ENCODE measurements around the gene CHI3L1.

Gene CHI3L1

GRCh38 chr1:203208181-203208580, 21.7 kb upstream of the CHI3L1 start:
- no peak for TF ChIP-seq CTCF (IDR thresholded peaks at IDR 0.05; ENCODE audit: low read depth, low read length, missing control alignments)
- in situ Hi-C loops (cut with HindIII; ENCODE audit: low sequenced_read_pairs) = no loop called here
- no peak for DNase-seq (ENCODE audit: low read depth)
- H3K4me3 ChIP-seq (ENCODE audit: low read depth, low read length) = no peak overlapping the region

- in situ Hi-C loops (cut with HindIII; ENCODE audit: low sequenced_read_pairs) = no loop called here
- no peak for DNase-seq (ENCODE audit: low read depth)
These were observed 21.2 kb upstream of the CHI3L1 start for GRCh38 chr1:203207751-203208150.

GRCh38 chr1:203206129-203206687, 19.7 kb upstream of the CHI3L1 start:
- TF ChIP-seq CTCF (IDR thresholded peaks at IDR 0.05; ENCODE audit: low read depth, low read length, missing control alignments) = no peak
- DNase-seq (ENCODE audit: low read depth) = no peak
- no peak overlapping the region for H3K4me3 ChIP-seq (ENCODE audit: low read depth, low read length)
- in situ Hi-C loops (cut with HindIII; ENCODE audit: low sequenced_read_pairs) = no loop called here

More at GRCh38 chr1:203207751-203208150, 21.2 kb upstream of the CHI3L1 start:
- TF ChIP-seq CTCF (IDR thresholded peaks at IDR 0.05; ENCODE audit: low read depth, low read length, missing control alignments) = no peak
- no peak overlapping the region for H3K4me3 ChIP-seq (ENCODE audit: low read depth, low read length)

- no peak for DNase-seq (ENCODE audit: low read depth)
- H3K4me3 ChIP-seq (ENCODE audit: low read depth, low read length) = no peak overlapping the region
- in situ Hi-C loops (cut with HindIII; ENCODE audit: low sequenced_read_pairs) = no loop called here
- no peak for TF ChIP-seq CTCF (IDR thresholded peaks at IDR 0.05; ENCODE audit: low read depth, low read length, missing control alignments)
These were observed 18.3 kb upstream of the CHI3L1 start for GRCh38 chr1:203204756-203205155.

- no peak overlapping the region for H3K4me3 ChIP-seq (ENCODE audit: low read depth, low read length)
- in situ Hi-C loops (cut with HindIII; ENCODE audit: low sequenced_read_pairs) = no loop called here
- DNase-seq (ENCODE audit: low read depth) = no peak
- TF ChIP-seq CTCF (IDR thresholded peaks at IDR 0.05; ENCODE audit: low read depth, low read length, missing control alignments) = no peak
These were observed 16.1 kb upstream of the CHI3L1 start for GRCh38 chr1:203202431-203203245.

- in situ Hi-C loops (cut with HindIII; ENCODE audit: low sequenced_read_pairs) = no loop called here
- DNase-seq (ENCODE audit: low read depth) = no peak
- H3K4me3 ChIP-seq (ENCODE audit: low read depth, low read length) = no peak overlapping the region
- TF ChIP-seq CTCF (IDR thresholded peaks at IDR 0.05; ENCODE audit: low read depth, low read length, missing control alignments) = no peak
These were observed 15.2 kb upstream of the CHI3L1 start for GRCh38 chr1:203201516-203202205.
